Prostate gland (tissue), 2 donors: ENCODE data around the gene TBC1D22A.

Experiments used
- POLR2A ChIP-seq: fragments of 450-650 bp; IDR thresholded peaks from one replicate; pipeline ENCODE4 v1.6.1; 2016; ENCODE audit warnings: antibody characterized with exemption, mild to moderate bottlenecking
- POLR2AphosphoS5 ChIP-seq: sonication (generic); formaldehyde crosslinking; IDR thresholded peaks from one replicate; pipeline ENCODE4 v1.6.1; 2017; ENCODE audit warnings: antibody characterized with exemption
- TF ChIP-seq, protein P1 (sequence below), 4 experiments: fragments of 200-600 bp in 2 of 4; fragments of 450-650 bp in 2 of 4; sonication (generic) in 2 of 4; IDR thresholded peaks; 1 replicate in 3 of 4; 2 replicates in 1 of 4; pipeline ENCODE4 v1.5.1; 2016 to 2019; ENCODE audit warnings: antibody characterized with exemption in 4 of 4, mild to moderate bottlenecking in 2 of 4, moderate library complexity in 2 of 4

DNA sequence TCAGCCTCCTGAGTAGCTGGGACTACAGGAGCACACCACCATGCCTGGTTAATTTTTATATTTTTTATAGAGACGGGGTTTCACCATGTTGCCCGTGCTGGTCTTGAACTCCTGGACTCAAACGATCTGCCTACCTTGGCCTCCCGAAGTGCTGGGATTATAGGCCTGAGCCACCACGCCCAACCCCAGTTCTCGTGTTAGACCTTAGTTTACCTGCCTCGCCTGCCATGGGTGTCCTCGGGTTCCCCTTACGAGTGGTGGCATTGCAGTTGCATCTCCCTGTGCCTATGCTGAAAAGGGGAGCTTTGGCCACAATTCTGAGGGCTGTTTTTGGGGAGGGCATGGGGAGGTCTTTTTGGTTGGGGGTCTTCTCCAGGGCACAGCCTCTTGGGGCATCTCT lies 18.8 kb downstream of the TBC1D22A start:
- TF ChIP-seq, protein P1, sequence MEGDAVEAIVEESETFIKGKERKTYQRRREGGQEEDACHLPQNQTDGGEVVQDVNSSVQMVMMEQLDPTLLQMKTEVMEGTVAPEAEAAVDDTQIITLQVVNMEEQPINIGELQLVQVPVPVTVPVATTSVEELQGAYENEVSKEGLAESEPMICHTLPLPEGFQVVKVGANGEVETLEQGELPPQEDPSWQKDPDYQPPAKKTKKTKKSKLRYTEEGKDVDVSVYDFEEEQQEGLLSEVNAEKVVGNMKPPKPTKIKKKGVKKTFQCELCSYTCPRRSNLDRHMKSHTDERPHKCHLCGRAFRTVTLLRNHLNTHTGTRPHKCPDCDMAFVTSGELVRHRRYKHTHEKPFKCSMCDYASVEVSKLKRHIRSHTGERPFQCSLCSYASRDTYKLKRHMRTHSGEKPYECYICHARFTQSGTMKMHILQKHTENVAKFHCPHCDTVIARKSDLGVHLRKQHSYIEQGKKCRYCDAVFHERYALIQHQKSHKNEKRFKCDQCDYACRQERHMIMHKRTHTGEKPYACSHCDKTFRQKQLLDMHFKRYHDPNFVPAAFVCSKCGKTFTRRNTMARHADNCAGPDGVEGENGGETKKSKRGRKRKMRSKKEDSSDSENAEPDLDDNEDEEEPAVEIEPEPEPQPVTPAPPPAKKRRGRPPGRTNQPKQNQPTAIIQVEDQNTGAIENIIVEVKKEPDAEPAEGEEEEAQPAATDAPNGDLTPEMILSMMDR (IDR thresholded peaks at IDR 0.05): no peak
- no peak for TF ChIP-seq POLR2A
- no peak for TF ChIP-seq POLR2AphosphoS5
